Liver (tissue), 10 donors: Measurements from ENCODE around the gene GIPC2. TPM values are rescaled to one million over a fixed set of nuclear protein-coding genes. Genes with fewer than 3 reads are reported as not detected.

Source experiments
- DNase-seq: peaks from one replicate; pipeline ENCODE4 v3.0.0-alpha.2; 2017; ENCODE audit warnings: low spot score
- H3K27ac ChIP-seq, 2 donors: one replicate each; pipeline ENCODE4 v1.7.0; 2013; ENCODE audit warnings: inconsistent platforms in 2 of 2, low read length in 2 of 2, control low read depth in 1 of 2, low read depth in 1 of 2, mild to moderate bottlenecking in 1 of 2
- H3K27me3 ChIP-seq, 4 donors: one replicate each; pipeline versions ENCODE4 v1.6.1 to v1.7.0; 2013; ENCODE audit warnings: low read length in 3 of 4, inconsistent platforms in 1 of 4, mild to moderate bottlenecking in 1 of 4, moderate library complexity in 1 of 4; ENCODE audit not compliant: control insufficient read depth in 4 of 4, insufficient read depth in 4 of 4
- H3K36me3 ChIP-seq, 4 donors: one replicate each; pipeline versions ENCODE4 v1.6.1 to v1.7.0; 2013; ENCODE audit warnings: low read length in 3 of 4, mild to moderate bottlenecking in 3 of 4, low read depth in 1 of 4, moderate library complexity in 1 of 4; ENCODE audit not compliant: control insufficient read depth in 4 of 4, insufficient read depth in 3 of 4
- H3K4me1 ChIP-seq, 4 donors: one replicate each; pipeline versions ENCODE4 v1.6.1 to v1.7.0; 2013; ENCODE audit warnings: low read length in 3 of 4, mild to moderate bottlenecking in 3 of 4, moderate library complexity in 1 of 4; ENCODE audit not compliant: control insufficient read depth in 4 of 4, insufficient read depth in 4 of 4
- H3K4me3 ChIP-seq, 3 donors: one replicate each; pipeline versions ENCODE4 v1.6.1 to v1.7.0; 2013; ENCODE audit warnings: low read length in 3 of 3, control low read depth in 1 of 3, low read depth in 1 of 3, mild to moderate bottlenecking in 1 of 3
- H3K9ac ChIP-seq, 2 donors: one replicate each; pipeline ENCODE4 v1.7.0; 2013; ENCODE audit warnings: low read length in 2 of 2, mild to moderate bottlenecking in 2 of 2, moderate library complexity in 2 of 2, control low read depth in 1 of 2, low read depth in 1 of 2
- H3K9me3 ChIP-seq, 4 donors: one replicate each; pipeline versions ENCODE4 v1.6.1 to v1.7.0; 2013; ENCODE audit warnings: low read length in 3 of 4; ENCODE audit not compliant: control insufficient read depth in 4 of 4
- FOXA1 ChIP-seq: IDR thresholded peaks from 2 replicates; pipeline ENCODE4 v1.6.1; 2016; ENCODE audit warnings: antibody characterized with exemption
- FOXA2 ChIP-seq: IDR thresholded peaks from 2 replicates; pipeline ENCODE4 v1.6.1; 2016; ENCODE audit warnings: antibody characterized with exemption
- HNF4G ChIP-seq: IDR thresholded peaks from 2 replicates; pipeline ENCODE4 v1.6.1; 2016; ENCODE audit warnings: antibody characterized with exemption
- JUND ChIP-seq, 2 donors: IDR thresholded peaks; 2 replicates each; pipeline ENCODE4 v1.6.1; 2016; ENCODE audit warnings: antibody characterized with exemption in 2 of 2
- WGBS: extraction: QIAGEN DNeasy Blood & Tissue Kit; methylation state at CpG from one replicate; pipeline ENCODE4 v1.1.7; 2013; 5-methylcytosine and 5-hydroxymethylcytosine counted together
- polyA plus RNA-seq, 2 donors: library from polyadenylated mRNA; stranded (reverse) in 1 of 2; unstranded in 1 of 2; fragments of 200-250 nt in 1 of 2; fragments of >200 nt in 1 of 2; fragmentation: Nextera tagmentation in 1 of 2; extraction: Ambion mirVana in 1 of 2; gene quantifications; one replicate each; pipeline versions ENCODE4 v1.2.1 to v1.2.3, GENCODE V29; 2013 to 2015
- small RNA-seq: library from RNA; depleted of rRNA; stranded (forward); fragments of <200 nt; gene quantifications from one replicate; pipeline ENCODE3, GENCODE V24; 2014
- total RNA-seq, 2 donors: library from RNA; depleted of rRNA; stranded (reverse); fragments of >200 nt; gene quantifications; one replicate each; pipeline ENCODE4 v1.2.3, GENCODE V29; 2014
- TF ChIP-seq, protein P1 (sequence below): IDR thresholded peaks from 2 replicates; pipeline ENCODE4 v1.6.1; 2016; ENCODE audit warnings: antibody characterized with exemption
- TF ChIP-seq, protein P2 (sequence below): IDR thresholded peaks from 2 replicates; pipeline ENCODE4 v1.6.1; 2016; ENCODE audit warnings: antibody characterized with exemption, mild to moderate bottlenecking
- TF ChIP-seq, protein P3 (sequence below): IDR thresholded peaks from 2 replicates; pipeline ENCODE4 v1.6.1; 2016; ENCODE audit warnings: antibody characterized with exemption
- donor health status: healthy.
- donor health status: healthy.
- donor health status: healthy.
- donor health status: healthy.
- donor health status: healthy.

The GIPC2 gene
- total and polyA plus RNA-seq, 4 donors: 3.7 to 10.9 (median 6.4) TPM

DNA sequence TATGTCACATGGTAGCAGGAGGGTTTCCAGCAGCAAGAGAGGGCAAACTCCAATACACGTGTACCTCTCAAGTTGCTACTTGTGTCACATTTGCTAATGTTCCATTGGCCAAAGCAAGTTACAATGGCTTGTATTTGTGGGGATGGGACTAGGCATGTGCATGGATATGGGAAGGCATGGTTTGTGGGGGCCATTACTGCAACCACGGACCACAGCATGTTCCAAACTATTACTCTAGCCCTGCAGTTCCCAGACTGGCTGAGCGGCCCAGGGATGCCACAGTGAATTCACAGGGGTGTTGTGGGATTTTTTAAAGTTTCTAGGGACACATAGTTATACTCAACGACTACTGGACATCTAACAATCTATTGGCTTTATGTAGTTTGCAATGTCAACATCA lies 133.1 kb downstream of the GIPC2 start:
- Histone ChIP-seq H3K9me3 (no peaks in the 10 kb centered on the region), H3K36me3 (no peaks in the 10 kb centered on the region), H3K4me3 (no peak overlapping the region), H3K27ac (no peak overlapping the region), H3K27me3 (no peaks in the 10 kb centered on the region), H3K4me1 (no peaks in the 10 kb centered on the region), H3K9ac (no peak overlapping the region)
- no peak for DNase-seq
- WGBS: 81% methylated on average over 4 of the region's 4 CpGs
- TF ChIP-seq HNF4G (no peak), JUND (IDR thresholded peaks at IDR 0.05) (no peak), FOXA1 (no peak), FOXA2 (no peak)
- TF ChIP-seq, protein P1, sequence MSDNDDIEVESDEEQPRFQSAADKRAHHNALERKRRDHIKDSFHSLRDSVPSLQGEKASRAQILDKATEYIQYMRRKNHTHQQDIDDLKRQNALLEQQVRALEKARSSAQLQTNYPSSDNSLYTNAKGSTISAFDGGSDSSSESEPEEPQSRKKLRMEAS: no peak
- TF ChIP-seq, protein P2, sequence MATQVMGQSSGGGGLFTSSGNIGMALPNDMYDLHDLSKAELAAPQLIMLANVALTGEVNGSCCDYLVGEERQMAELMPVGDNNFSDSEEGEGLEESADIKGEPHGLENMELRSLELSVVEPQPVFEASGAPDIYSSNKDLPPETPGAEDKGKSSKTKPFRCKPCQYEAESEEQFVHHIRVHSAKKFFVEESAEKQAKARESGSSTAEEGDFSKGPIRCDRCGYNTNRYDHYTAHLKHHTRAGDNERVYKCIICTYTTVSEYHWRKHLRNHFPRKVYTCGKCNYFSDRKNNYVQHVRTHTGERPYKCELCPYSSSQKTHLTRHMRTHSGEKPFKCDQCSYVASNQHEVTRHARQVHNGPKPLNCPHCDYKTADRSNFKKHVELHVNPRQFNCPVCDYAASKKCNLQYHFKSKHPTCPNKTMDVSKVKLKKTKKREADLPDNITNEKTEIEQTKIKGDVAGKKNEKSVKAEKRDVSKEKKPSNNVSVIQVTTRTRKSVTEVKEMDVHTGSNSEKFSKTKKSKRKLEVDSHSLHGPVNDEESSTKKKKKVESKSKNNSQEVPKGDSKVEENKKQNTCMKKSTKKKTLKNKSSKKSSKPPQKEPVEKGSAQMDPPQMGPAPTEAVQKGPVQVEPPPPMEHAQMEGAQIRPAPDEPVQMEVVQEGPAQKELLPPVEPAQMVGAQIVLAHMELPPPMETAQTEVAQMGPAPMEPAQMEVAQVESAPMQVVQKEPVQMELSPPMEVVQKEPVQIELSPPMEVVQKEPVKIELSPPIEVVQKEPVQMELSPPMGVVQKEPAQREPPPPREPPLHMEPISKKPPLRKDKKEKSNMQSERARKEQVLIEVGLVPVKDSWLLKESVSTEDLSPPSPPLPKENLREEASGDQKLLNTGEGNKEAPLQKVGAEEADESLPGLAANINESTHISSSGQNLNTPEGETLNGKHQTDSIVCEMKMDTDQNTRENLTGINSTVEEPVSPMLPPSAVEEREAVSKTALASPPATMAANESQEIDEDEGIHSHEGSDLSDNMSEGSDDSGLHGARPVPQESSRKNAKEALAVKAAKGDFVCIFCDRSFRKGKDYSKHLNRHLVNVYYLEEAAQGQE: no peak
- TF ChIP-seq, protein P3, sequence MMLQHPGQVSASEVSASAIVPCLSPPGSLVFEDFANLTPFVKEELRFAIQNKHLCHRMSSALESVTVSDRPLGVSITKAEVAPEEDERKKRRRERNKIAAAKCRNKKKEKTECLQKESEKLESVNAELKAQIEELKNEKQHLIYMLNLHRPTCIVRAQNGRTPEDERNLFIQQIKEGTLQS: no peak

DNA sequence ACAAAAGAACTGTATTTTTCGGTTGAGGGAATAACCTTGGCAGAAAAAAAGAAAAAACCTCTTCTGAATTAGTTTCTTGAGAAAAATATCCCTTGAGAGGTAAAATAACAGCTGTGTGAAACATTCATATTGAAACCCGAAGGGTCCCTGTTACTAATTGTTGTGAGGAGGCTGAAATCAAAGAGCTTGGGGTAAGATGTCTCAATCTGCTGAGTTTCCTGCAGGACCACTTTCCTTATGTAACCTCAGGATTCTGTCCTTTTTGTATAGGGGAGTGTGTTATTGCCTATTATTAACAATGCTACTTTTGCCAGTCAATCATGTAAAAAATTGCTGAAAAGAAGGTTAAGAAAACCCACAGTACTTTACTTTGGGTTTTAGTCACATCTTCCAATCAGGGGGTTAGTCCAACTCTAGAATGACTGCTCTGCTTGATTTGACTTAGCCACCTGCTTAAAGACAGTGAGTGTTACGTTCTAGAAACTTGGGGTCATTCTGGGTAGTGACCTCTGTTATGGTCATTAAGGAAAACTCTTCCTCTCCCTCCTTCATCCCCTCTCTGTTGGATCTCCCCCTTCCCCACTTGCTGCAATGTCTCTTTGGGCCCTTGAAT lies 138.8 kb downstream of the GIPC2 start:
- Histone ChIP-seq H3K27me3 (no peaks in the 10 kb centered on the region), H3K36me3 (no peaks in the 10 kb centered on the region), H3K9me3 (no peaks in the 10 kb centered on the region), H3K27ac (no peak overlapping the region), H3K9ac (no peak overlapping the region), H3K4me3 (no peak overlapping the region), H3K4me1 (no peaks in the 10 kb centered on the region)
- WGBS: 86% methylated on average over 3 of the region's 3 CpGs
- DNase-seq: no peak
- TF ChIP-seq, protein P1: no peak

Small RNAs within 50 kb of the gene (small RNA-seq; reads per million reads assigned to genes)
- gene AC103591.3 (5.1 reads per million, percentile 92 among the genes with 10 or more reads in this experiment), gene RNA5SP22 (not detected), gene RNU6-1102P (not detected)

Other genes starting within 250 kb of the GIPC2 start
- gene NEXN, start 157.3 kb upstream of the GIPC2 start, total RNA-seq: 1 to 10 TPM in 1 of 2 donors, under 1 TPM in 1; 0.51 to 2.3 TPM
- gene NEXN, start 157.3 kb upstream of the GIPC2 start, polyA plus RNA-seq: 1 to 10 TPM; 1.0 to 2.4 TPM
- 10 to 100 TPM; 77.1 to 97.4 TPM for gene FUBP1, start 66.9 kb upstream of the GIPC2 start, total RNA-seq
- gene FUBP1, start 66.9 kb upstream of the GIPC2 start, polyA plus RNA-seq: 10 to 100 TPM; 16.3 to 17.3 TPM
- gene DNAJB4, start 41.0 kb upstream of the GIPC2 start, total RNA-seq: 10 to 100 TPM; 13.5 to 21.6 TPM
- 1 to 10 TPM; 5.7 to 6.5 TPM for gene DNAJB4, start 41.0 kb upstream of the GIPC2 start, polyA plus RNA-seq